Left colon (tissue), 2 donors: ENCODE data around the gene TMEM267. TPM values are rescaled to one million over a fixed set of nuclear protein-coding genes. Genes with fewer than 3 reads are reported as not detected.
"Not testable (repeated sequence)": the region's sequence is repeated elsewhere in the genome, so short reads cannot be mapped to it uniquely, and the experiment has no call there.

Source experiments
- ATAC-seq: fragments of 200-7000 bp; cut with Tn5 transposase; one replicate; pipeline ENCODE4 v1.9.1; 2020; ENCODE audit warnings: mild to moderate bottlenecking, moderate library complexity
- DNase-seq, 2 donors: peaks; one replicate each; pipeline ENCODE4 v3.0.0-alpha.2; 2020
- intact Hi-C, 2 donors: fragments of 100-400 bp; cut with DNase I in 1 of 2; cut with micrococcal nuclease in 1 of 2; formaldehyde crosslinking; loops; one replicate each; pipeline versions ENCODE4 v1.11.2 to v1.14.0; 2022; cut with DNase I, micrococcal nuclease
- total RNA-seq, 2 donors: library from RNA; stranded (reverse); fragmentation: NEBNext Ultra II Directional; extraction: Animal tissue kit (Norgen Biotek cat#: 25700); gene quantifications; one replicate each; pipeline ENCODE4 v1.2.1, GENCODE V29; 2021
- donor health status: DM: no; HTN: no; CAD: no.
- donor health status: DM: yes; HTN: yes; CAD: no.

The TMEM267 gene
- total RNA-seq, 2 donors from 2014 or later: 11.4 to 11.8 TPM

DNA sequence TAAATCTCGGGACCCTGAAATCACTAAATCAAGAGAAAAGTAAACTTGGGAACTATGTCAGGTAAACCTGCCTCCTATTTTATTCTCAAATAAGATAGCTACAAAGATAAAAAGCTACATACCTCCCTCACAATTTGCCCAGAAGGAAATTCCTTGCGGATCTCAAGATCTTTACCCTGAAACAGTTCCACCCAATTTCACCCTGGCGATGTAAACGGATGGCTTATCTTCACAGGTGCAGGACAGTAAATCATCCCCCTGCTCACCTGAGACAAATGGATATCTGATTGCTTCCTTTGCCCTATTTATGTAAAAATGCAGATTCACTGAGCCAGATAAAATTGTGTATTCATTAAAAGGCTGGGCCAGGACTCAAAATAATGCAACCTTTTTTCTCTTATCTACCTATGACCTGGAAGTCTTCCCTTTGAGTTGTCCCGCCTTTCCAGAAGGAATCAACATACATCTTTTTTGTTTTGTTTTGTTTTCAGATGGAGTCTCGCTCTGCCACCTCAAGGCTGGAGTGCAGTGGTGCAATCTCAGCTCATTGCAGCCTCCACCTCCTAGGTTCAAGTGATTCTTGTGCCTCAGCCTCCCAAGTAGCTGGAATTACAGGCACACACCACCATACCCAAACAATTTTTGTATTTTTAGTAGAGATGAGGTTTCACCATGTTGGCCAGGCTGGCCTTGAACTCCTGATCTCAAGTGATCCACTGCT is 13.8 kb downstream of the TMEM267 start:
- ATAC-seq: peak; percentile 70
- intact Hi-C loops: no loop called here
- DNase-seq: peak in 1 of 2 donors; percentile 17

- intact Hi-C loops: no loop called here
- ATAC-seq: no peak
- no peak for DNase-seq
These were observed 16.6 kb downstream of the TMEM267 start for GRCh38 chr5:43467100-43467499.

DNA sequence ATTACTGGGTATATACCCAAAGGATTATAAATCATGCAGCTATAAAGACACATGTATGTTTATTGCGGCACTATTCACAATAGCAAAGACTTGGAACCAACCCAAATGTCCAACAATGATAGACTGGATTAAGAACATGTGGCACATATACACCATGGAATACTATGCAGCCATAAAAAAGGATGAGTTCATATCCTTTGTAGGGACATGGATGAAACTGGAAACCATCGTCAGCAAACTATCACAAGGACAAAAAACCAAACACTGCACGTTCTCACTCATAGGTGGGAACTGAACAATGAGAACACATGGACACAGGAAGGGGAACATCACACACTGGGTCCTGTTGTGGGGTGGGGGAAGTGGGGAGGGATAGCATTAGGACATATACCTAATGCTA is 18.2 kb downstream of the TMEM267 start:
- intact Hi-C loops, DNase-seq, ATAC-seq: not testable (repeated sequence)

- intact Hi-C loops: no loop called here
- DNase-seq (no peak), ATAC-seq (no peak)
These were observed 22.6 kb downstream of the TMEM267 start for GRCh38 chr5:43461066-43461465.

DNA sequence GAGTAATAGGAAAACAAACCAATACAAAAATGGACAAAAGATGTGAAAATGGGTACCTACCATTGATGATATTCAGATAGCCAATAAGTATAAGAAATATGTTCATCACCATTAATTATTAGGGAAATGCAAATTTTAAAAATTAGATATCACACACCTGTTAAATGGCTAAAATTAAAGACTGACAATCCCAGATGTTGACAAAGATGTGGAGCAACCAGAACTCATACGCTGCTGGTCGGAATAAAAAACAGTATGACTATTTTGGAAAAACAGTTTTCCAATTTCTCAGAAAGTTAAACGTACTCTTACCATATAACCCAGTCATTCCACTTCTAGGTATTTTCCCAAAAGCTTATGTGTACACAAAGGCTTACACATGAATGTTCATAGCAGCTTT is 27.1 kb downstream of the TMEM267 start:
- DNase-seq (no peak), ATAC-seq (no peak)
- intact Hi-C loops: no loop called here

GRCh38 chr5:43441575-43441974 is 42.1 kb downstream of the TMEM267 start:
- ATAC-seq, intact Hi-C loops, DNase-seq: not testable (repeated sequence)

GRCh38 chr5:43437062-43437660 is 46.5 kb downstream of the TMEM267 start:
- DNase-seq (no peak), ATAC-seq (peak; percentile 43)
- intact Hi-C loops: no loop called here

DNA sequence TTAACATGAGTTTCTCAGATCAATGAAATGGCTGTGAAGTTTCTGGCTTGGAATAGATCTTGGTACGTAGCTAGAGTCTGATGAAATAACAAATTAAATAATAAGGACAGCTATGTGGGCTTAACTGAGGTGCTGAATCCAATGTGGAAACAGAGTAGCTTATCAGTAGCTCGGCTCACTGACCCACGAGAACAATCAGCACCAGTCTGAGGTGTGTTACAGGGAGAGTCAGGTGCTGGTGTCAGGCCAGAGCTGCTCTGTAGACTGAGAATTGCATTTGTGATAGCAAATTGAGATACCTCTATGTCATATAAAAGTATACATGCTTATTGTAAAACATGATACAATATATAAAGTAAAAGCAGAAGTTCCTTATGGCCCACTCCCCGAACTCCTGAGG is 50.3 kb downstream of the TMEM267 start:
- peak; percentile 34 for ATAC-seq
- DNase-seq: no peak
- intact Hi-C loops: no loop called here

GRCh38 chr5:43432486-43433375 is 50.9 kb downstream of the TMEM267 start:
- DNase-seq (peak; percentile 73 to 89), ATAC-seq (peak; percentile 97)
- intact Hi-C loops: no loop called here

GRCh38 chr5:43429706-43430105 is 54.0 kb downstream of the TMEM267 start:
- DNase-seq (no peak), ATAC-seq (no peak)
- intact Hi-C loops: no loop called here

DNA sequence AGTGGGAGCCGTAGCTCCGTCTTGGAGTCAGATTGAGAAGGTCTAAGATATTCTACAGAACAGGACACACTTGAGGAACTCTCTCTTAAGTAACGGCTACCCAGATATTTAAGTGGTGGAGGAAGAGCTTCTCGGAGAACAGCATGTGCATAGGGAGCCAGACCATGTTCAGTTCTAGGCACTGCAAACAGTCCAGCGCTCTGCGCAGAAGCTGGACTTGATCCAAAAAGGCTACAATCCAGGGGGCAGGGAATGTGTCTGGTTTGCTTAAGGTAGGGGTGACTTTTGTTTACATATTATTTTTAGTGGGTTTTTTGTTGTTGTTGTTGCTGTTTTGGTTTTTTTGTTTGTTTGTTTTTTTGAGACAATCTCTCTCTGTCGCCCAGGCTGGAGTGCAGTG is 54.6 kb downstream of the TMEM267 start:
- intact Hi-C loops: no loop called here
- no peak for ATAC-seq
- no peak for DNase-seq

GRCh38 chr5:43427306-43427705 is 56.4 kb downstream of the TMEM267 start:
- intact Hi-C loops: no loop called here
- no peak for ATAC-seq
- no peak for DNase-seq

DNA sequence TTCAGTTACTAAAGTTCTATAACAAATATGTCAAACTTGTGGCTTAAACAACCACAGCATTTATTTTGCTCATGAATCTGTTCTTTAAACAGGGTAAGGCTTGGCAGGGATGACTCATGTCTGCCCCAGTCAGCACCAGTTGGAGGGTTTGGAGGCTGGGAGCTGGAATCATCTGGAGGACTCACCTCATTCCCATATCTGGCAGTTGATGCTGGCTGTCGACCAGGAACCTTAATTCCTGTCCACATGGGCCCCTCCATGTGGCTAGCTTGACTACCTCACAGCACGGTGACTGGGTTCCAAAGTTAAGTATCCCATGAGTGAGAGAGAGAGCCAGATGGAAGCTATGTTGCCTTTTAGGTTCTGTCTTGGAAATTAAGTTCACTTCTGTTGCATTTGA is 57.7 kb downstream of the TMEM267 start:
- ATAC-seq: no peak
- no peak for DNase-seq
- intact Hi-C loops: no loop called here

- ATAC-seq (peak; percentile 54), DNase-seq (peak; percentile 34 to 50)
These were observed 60.6 kb downstream of the TMEM267 start for GRCh38 chr5:43423086-43423485.

DNA sequence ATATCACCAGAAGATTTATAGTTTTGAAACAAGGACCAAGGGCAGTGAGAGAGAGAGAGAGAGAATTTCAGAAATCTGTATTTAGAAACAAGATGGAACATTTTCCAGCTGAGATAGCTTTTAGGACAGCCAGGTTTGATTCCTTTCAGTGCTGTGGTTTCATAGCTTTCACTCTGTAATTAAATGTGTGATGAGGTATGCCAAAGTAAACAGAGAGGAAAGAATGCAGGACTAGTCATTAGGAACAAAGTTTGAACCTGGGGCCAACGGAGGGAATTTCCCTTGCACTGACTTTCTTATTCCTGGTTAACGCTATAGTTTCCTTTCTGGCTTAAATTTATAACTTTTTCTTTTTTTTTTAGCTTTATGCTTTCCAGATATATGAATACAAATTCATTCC is 61.5 kb downstream of the TMEM267 start:
- ATAC-seq (peak; percentile 94), DNase-seq (peak in 1 of 2 donors; percentile 61)

More at GRCh38 chr5:43423086-43423485, 60.6 kb downstream of the TMEM267 start:
- intact Hi-C loops: not testable (repeated sequence)

GRCh38 chr5:43421450-43422133 is 62.1 kb downstream of the TMEM267 start:
- ATAC-seq: no peak
- intact Hi-C loops: no loop called here
- no peak for DNase-seq

More for the DNA sequence above, 61.5 kb downstream of the TMEM267 start:
- intact Hi-C loops: no loop called here

DNA sequence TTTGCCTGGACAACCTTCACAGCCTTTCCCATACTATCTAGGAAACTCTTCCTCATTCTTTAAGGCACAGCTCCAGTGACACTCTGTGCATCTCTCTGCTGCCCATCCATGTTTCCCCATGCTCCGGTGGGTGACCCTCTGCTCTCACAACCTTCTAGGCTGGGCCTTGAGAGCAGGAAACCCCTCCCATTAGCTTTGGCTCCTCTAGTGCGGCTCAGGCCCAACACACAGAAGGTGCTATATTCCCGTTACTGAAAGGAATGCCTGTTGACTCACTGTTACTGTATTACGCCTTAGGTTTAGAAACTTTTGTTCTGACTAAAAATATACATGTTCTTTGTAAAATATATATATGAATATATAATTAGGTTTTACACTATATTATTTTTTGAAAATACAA is 63.4 kb downstream of the TMEM267 start:
- ATAC-seq: peak; percentile 15
- intact Hi-C loops: no loop called here
- no peak for DNase-seq

GRCh38 chr5:43418561-43418960 is 65.1 kb downstream of the TMEM267 start:
- intact Hi-C loops: no loop called here
- DNase-seq (no peak), ATAC-seq (peak; percentile 70)

DNA sequence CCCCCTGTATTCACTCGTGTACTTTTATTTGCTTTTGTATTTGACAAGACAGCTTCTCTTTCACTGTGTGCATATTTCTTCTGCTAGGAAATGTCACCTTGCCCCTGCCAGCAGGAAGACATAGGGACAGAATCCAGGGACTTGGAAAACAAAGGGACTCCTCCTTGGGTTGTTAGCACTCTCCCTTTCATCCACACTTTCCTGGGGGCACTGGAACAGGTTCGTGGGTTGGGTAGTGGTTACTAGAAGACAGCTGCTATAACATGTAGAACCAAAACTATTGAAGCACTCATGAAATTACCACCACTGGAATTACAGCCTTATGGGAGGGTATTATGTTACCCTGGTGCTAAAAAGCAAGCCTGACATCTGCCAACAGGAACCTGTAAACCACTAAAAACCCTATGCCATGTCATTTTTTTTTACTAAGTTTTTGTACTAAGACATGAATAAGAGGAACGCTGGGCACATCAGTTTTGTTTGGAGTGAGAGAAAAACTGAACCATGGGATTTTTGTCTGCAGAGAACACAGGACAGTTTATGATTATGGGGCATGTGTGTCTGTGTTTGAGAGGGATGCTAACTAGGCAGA is 66.8 kb downstream of the TMEM267 start:
- DNase-seq (no peak), ATAC-seq (no peak)
- intact Hi-C loops: no loop called here
